Trophoblast cell (in vitro differentiated cells and primary cell): ENCODE measurements around the gene MCU.

ENCODE experiments used
- DNase-seq, 2 donors: peaks; one replicate each; pipeline ENCODE4 v3.0.0-alpha.2; 2016
- H2AFZ ChIP-seq: 2 replicates; pipeline ENCODE4 v1.6.1; 2013; ENCODE audit warnings: low read length, moderate library complexity, mild to moderate bottlenecking; ENCODE audit not compliant: insufficient read depth, poor library complexity
- H2AK5ac ChIP-seq: 2 replicates; pipeline ENCODE4 v1.6.1; 2013; ENCODE audit warnings: mild to moderate bottlenecking, low read length
- H2BK120ac ChIP-seq: 2 replicates; pipeline ENCODE4 v1.6.1; 2013; ENCODE audit warnings: low read length, mild to moderate bottlenecking, moderate library complexity; ENCODE audit not compliant: insufficient read depth, poor library complexity
- H2BK12ac ChIP-seq: 2 replicates; pipeline ENCODE4 v1.6.1; 2013; ENCODE audit warnings: mild to moderate bottlenecking, low read length, moderate library complexity
- H2BK5ac ChIP-seq: 2 replicates; pipeline ENCODE4 v1.6.1; 2013; ENCODE audit warnings: low read length, low read depth, moderate library complexity, mild to moderate bottlenecking; ENCODE audit not compliant: poor library complexity
- H3K14ac ChIP-seq: 2 replicates; pipeline ENCODE4 v1.6.1; 2013; ENCODE audit warnings: mild to moderate bottlenecking, low read length
- H3K18ac ChIP-seq: 2 replicates; pipeline ENCODE4 v1.6.1; 2013; ENCODE audit warnings: mild to moderate bottlenecking, low read length
- H3K23ac ChIP-seq: 2 replicates; pipeline ENCODE4 v1.6.1; 2013; ENCODE audit warnings: low read length
- H3K27ac ChIP-seq: 2 replicates; pipeline ENCODE4 v1.5.1; 2013; ENCODE audit warnings: low read depth, mild to moderate bottlenecking, inconsistent platforms, low read length, moderate library complexity
- H3K27me3 ChIP-seq: 2 replicates; pipeline ENCODE4 v1.6.1; 2013; ENCODE audit warnings: inconsistent platforms, mild to moderate bottlenecking, low read length, moderate library complexity; ENCODE audit not compliant: insufficient read depth
- H3K36me3 ChIP-seq, 2 experiments: 1 replicate in 1 of 2; 2 replicates in 1 of 2; pipeline ENCODE4 v1.6.1; 2013; ENCODE audit warnings: low read length in 2 of 2, mild to moderate bottlenecking in 2 of 2, moderate library complexity in 1 of 2; ENCODE audit not compliant: insufficient read depth in 2 of 2, control insufficient read depth in 1 of 2
- H3K4ac ChIP-seq: 2 replicates; pipeline ENCODE4 v1.6.1; 2013; ENCODE audit warnings: low read depth, mild to moderate bottlenecking, low read length, moderate library complexity
- H3K4me1 ChIP-seq, 2 experiments: 1 replicate in 1 of 2; 2 replicates in 1 of 2; pipeline ENCODE4 v1.6.1; 2013; ENCODE audit warnings: low read length in 2 of 2, mild to moderate bottlenecking in 2 of 2, moderate library complexity in 1 of 2; ENCODE audit not compliant: insufficient read depth in 2 of 2, control insufficient read depth in 1 of 2
- H3K4me2 ChIP-seq: 2 replicates; pipeline ENCODE4 v1.6.1; 2013; ENCODE audit warnings: inconsistent platforms, mild to moderate bottlenecking, low read length, moderate library complexity
- H3K4me3 ChIP-seq: 2 replicates; pipeline ENCODE4 v1.5.1; 2013; ENCODE audit warnings: mild to moderate bottlenecking, low read depth, low read length, inconsistent platforms
- H3K79me1 ChIP-seq: one replicate; pipeline ENCODE4 v1.6.1; 2013; ENCODE audit warnings: low read length
- H3K79me2 ChIP-seq: 2 replicates; pipeline ENCODE4 v1.6.1; 2013; ENCODE audit warnings: low read length, mild to moderate bottlenecking; ENCODE audit not compliant: control insufficient read depth, insufficient read depth, poor library complexity
- H3K9ac ChIP-seq: 2 replicates; pipeline ENCODE4 v1.6.1; 2013; ENCODE audit warnings: mild to moderate bottlenecking, low read length
- H3K9me3 ChIP-seq: 2 replicates; pipeline ENCODE4 v1.6.1; 2013; ENCODE audit warnings: low read depth, mild to moderate bottlenecking, control low read depth, inconsistent platforms, low read length; ENCODE audit not compliant: insufficient read depth
- H4K12ac ChIP-seq: 2 replicates; pipeline ENCODE4 v1.6.1; 2013; ENCODE audit warnings: low read depth, mild to moderate bottlenecking, low read length, moderate library complexity
- H4K8ac ChIP-seq: 2 replicates; pipeline ENCODE4 v1.6.1; 2013; ENCODE audit warnings: low read depth, mild to moderate bottlenecking, low read length, moderate library complexity
- H4K91ac ChIP-seq: one replicate; pipeline ENCODE4 v1.6.1; 2013; ENCODE audit warnings: low read depth, mild to moderate bottlenecking, low read length, moderate library complexity
- WGBS: extraction: QIAGEN DNeasy Blood & Tissue Kit; methylation state at CpG from one replicate; pipeline ENCODE4 v1.1.7; 2013; ENCODE audit warnings: missing lambda C conversion rate; ENCODE audit not compliant: insufficient read length, insufficient coverage; ENCODE audit errors: extremely low coverage; 5-methylcytosine and 5-hydroxymethylcytosine counted together

The MCU gene

DNA sequence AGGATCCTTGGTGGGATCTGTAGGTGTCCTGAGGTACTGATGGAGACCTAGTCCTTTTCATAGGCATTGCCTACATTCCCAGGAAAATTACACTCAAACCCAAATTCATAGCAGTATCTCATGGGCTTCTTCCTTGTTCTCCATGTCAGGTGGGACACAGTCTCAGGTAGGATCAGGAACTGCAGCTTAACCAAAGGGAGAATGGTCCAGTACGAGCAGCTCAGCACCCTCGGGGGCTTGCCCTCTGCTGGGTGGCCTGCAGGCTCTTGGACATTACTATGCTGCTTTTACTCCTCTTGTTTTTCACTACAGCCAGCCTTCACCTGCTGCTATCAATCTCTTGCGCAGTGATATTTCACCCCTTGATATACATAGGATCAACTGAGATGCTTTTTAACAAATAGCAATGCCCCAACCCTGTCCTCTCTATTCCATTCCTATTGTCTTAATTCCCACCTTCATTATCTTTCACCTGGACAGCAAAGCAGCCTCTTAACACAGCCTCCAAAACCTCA is 234.1 kb downstream of the MCU start:
- Histone ChIP-seq H4K8ac (no peak overlapping the region), H3K27ac (no peak overlapping the region), H3K14ac (no peak overlapping the region), H2BK120ac (no peak overlapping the region), H3K18ac (no peak overlapping the region), H2BK12ac (no peak overlapping the region), H3K4me1 (no peaks in the 10 kb centered on the region), H3K23ac (no peak overlapping the region), H3K4me3 (no peak overlapping the region), H3K9me3 (no peaks in the 10 kb centered on the region), H3K36me3 (no peaks in the 10 kb centered on the region), H3K79me2 (no peaks in the 10 kb centered on the region), H3K4ac (no peak overlapping the region), H4K12ac (no peak overlapping the region), H2BK5ac (no peak overlapping the region), H4K91ac (no peak overlapping the region), H3K27me3 (no peaks in the 10 kb centered on the region), H3K9ac (no peak overlapping the region), H3K79me1 (no peaks in the 10 kb centered on the region), H2AK5ac (no peak overlapping the region), H3K4me2 (no peak overlapping the region), H2AFZ (no peak overlapping the region)
- DNase-seq, result no peak
- no CpG with 5 or more reads among the region's 3 CpGs for WGBS

DNA sequence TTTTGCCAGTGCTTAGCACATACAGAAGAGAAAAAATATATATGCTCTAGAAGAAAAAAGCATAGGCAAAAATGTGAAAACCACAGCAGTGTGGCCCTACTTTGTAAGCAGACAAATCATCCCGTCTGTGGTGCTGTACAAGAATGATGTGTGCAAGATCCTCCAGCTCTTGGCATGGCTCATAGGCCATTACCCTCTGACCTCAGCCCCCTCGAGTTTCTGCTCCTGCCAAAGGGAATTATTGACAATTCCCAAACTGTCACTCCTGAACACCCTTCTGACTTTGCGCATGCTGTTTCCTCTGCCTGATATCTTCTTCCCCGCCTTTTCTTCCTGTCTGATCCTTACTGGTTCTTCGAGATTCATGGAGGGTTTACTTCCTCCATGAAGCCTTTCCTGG is 235.5 kb downstream of the MCU start:
- no peak overlapping the region for H3K23ac ChIP-seq
- H3K4me3 ChIP-seq, result no peak overlapping the region
- no peaks in the 10 kb centered on the region for H3K4me1 ChIP-seq
- H4K91ac ChIP-seq, result no peak overlapping the region
- no CpG with 5 or more reads among the region's 5 CpGs for WGBS
- no peak overlapping the region for H3K9ac ChIP-seq
- no peak overlapping the region for H3K4ac ChIP-seq
- no peak overlapping the region for H2BK5ac ChIP-seq
- H4K12ac ChIP-seq, result no peak overlapping the region
- H2AK5ac ChIP-seq, result no peak overlapping the region
- no peak overlapping the region for H2BK12ac ChIP-seq
- H3K18ac ChIP-seq, result no peak overlapping the region
- no peaks in the 10 kb centered on the region for H3K79me2 ChIP-seq
- no peak overlapping the region for H2AFZ ChIP-seq
- no peaks in the 10 kb centered on the region for H3K79me1 ChIP-seq
- no peak overlapping the region for H3K14ac ChIP-seq
- no peak for DNase-seq
- no peak overlapping the region for H4K8ac ChIP-seq
- H2BK120ac ChIP-seq, result no peak overlapping the region
- no peaks in the 10 kb centered on the region for H3K36me3 ChIP-seq
- H3K27ac ChIP-seq, result no peak overlapping the region
- H3K9me3 ChIP-seq, result no peaks in the 10 kb centered on the region
- no peak overlapping the region for H3K4me2 ChIP-seq
- no peaks in the 10 kb centered on the region for H3K27me3 ChIP-seq

DNA sequence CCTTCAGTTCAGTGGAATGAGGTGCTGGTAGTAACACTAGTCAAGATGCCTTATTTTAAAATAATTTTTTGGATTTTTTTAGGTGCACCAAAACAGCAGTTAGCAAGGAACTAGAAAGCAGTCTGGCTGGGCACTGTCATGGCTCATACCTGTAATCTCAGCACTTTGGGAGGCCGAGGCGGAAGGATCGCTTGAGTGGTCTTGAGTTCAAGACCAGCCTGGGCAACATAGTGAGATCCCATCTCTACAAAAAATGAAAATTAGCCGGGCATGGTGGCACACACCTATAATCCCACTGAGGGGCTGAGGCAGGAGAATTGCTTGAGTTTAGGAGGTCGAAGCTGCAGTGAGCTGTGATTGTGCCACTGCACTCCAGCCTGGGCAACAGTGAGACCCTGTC is 236.9 kb downstream of the MCU start:
- H3K14ac ChIP-seq, result no peak overlapping the region
- H3K36me3 ChIP-seq, result no peaks in the 10 kb centered on the region
- WGBS, result no CpG with 5 or more reads among the region's 5 CpGs
- H3K9me3 ChIP-seq, result no peaks in the 10 kb centered on the region
- no peaks in the 10 kb centered on the region for H3K27me3 ChIP-seq
- H3K23ac ChIP-seq, result no peak overlapping the region
- no peak overlapping the region for H2AK5ac ChIP-seq
- H3K4ac ChIP-seq, result no peak overlapping the region
- H4K12ac ChIP-seq, result no peak overlapping the region
- H3K79me1 ChIP-seq, result no peaks in the 10 kb centered on the region
- no peak overlapping the region for H4K91ac ChIP-seq
- H3K4me2 ChIP-seq, result no peak overlapping the region
- no peak overlapping the region for H2AFZ ChIP-seq
- no peak overlapping the region for H2BK120ac ChIP-seq
- DNase-seq, result no peak
- no peak overlapping the region for H3K27ac ChIP-seq
- no peak overlapping the region for H2BK5ac ChIP-seq
- no peak overlapping the region for H4K8ac ChIP-seq
- no peak overlapping the region for H3K18ac ChIP-seq
- H3K4me1 ChIP-seq, result no peaks in the 10 kb centered on the region
- H2BK12ac ChIP-seq, result no peak overlapping the region
- H3K9ac ChIP-seq, result no peak overlapping the region
- H3K4me3 ChIP-seq, result no peak overlapping the region
- no peaks in the 10 kb centered on the region for H3K79me2 ChIP-seq

DNA sequence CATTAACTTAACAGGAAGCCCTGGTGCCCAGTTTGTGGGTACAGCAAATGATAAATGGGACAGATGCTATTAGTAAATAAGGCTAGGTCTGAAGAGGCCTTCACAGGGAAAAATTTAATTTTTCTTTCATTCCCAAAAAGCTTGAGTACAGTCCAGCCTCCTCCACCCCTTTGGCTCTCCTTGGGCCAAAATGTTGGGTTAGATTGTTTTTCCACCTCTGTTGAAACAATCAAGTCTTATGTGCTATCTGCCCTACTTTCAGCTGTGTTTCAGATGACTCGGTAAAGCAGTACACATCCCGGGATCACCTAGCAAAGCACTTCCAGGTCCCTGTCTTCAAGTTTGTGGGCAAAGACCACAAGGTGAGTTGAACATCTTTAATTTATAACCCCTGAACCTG is 238.3 kb downstream of the MCU start:
- Histone ChIP-seq H4K12ac (no peak overlapping the region), H3K79me1 (no peaks in the 10 kb centered on the region), H3K9me3 (no peaks in the 10 kb centered on the region), H3K9ac (no peak overlapping the region), H2BK120ac (no peak overlapping the region), H2BK12ac (no peak overlapping the region), H3K4me2 (no peak overlapping the region), H3K14ac (no peak overlapping the region), H3K4me3 (no peak overlapping the region), H2AFZ (no peak overlapping the region), H3K4me1 (no peaks in the 10 kb centered on the region), H3K23ac (no peak overlapping the region), H4K91ac (no peak overlapping the region), H2BK5ac (no peak overlapping the region), H3K18ac (no peak overlapping the region), H2AK5ac (no peak overlapping the region), H3K27ac (no peak overlapping the region), H3K79me2 (no peaks in the 10 kb centered on the region), H3K36me3 (no peaks in the 10 kb centered on the region), H4K8ac (no peak overlapping the region), H3K27me3 (no peaks in the 10 kb centered on the region), H3K4ac (no peak overlapping the region)
- no peak for DNase-seq
- no CpG with 5 or more reads among the region's 2 CpGs for WGBS
